ENCODE data around the gene IQSEC1. TPM values are rescaled to one million over a fixed set of nuclear protein-coding genes. Genes with fewer than 3 reads are reported as not detected.

The IQSEC1 gene
- total RNA-seq, 1 experiment from 2014 or later, result 4.9 TPM

DNA sequence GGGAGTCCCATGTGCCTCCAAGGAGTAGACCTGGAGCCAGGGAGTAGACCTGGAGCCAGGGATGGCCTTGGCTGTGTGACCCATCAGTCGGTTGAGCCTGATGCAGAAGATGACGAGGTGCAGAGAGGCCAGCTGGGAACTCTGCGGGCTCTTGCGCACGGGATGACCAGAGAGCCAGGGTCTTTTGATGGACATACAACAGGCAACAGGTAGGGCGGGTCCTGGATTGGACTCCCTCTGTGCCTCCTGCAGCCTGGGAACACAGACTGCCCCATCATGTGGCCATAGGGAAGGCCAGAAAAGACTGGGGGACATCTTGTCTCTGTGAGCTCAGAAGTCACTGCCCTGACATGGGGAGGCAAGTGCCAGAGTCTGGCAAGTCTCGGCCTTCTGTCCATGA lies 164.4 kb downstream of the IQSEC1 start:
- Histone ChIP-seq H3K4me3 (no peak overlapping the region), H3K27me3 (no peaks in the 10 kb centered on the region), H3K36me3 (no peaks in the 10 kb centered on the region), H3K9me3 (no peaks in the 10 kb centered on the region)
- no peak for DNase-seq

DNA sequence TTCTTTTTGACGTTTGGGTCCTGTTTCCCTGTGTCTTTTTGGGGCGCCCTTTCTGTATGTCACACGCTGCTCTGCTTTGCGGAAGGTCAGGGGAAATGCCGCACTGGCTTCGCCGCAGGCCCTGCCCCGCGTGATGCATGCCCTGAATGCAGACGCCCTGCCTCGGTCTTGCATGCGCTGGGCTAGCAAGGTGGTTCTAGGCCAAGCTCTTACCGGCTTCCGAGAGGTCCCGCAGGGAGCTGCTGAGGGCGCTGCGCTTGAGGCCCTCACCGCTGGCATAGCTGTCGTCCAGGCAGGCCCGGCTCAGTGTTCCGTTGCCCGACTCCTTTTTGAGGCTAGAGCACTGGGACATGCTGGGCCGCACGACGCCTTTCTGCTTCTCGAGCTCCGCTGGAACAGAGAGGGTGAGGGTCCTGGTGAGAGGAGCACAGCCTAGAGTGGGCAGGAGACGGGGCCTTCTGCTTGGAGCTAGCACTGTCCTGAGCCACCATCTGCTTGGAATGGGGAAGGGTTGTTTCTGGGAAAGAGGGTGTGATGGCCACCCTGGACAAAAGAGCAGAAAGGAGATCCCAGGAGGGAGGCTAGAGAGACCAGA lies 165.0 kb downstream of the IQSEC1 start:
- Histone ChIP-seq H3K27me3 (no peaks in the 10 kb centered on the region), H3K36me3 (no peaks in the 10 kb centered on the region), H3K9me3 (no peaks in the 10 kb centered on the region), H3K4me3 (no peak overlapping the region)
- DNase-seq, result no peak

DNA sequence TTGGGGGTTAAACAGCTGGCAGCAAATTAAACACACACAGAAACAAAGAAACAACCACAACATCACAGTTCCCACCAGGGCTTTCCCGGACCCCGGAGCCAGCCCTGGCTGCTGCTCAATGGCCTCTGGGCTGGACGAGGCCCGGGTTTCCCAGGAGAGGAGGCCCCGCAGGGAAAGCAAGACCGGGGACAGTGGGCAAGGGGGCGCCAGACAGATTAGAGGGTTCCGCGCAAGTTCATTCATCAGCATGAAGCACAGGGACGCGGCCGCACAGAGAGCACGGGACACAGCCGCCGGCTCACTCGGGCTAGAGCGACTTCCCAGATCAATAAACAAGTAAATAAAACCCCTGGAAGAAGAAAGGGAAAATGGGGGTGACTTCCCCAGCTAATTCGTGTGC lies 165.5 kb downstream of the IQSEC1 start:
- H3K36me3 ChIP-seq, result no peaks in the 10 kb centered on the region
- no peaks in the 10 kb centered on the region for H3K9me3 ChIP-seq
- H3K27me3 ChIP-seq, result no peaks in the 10 kb centered on the region
- H3K4me3 ChIP-seq, result no peak overlapping the region
- DNase-seq, result no peak

DNA sequence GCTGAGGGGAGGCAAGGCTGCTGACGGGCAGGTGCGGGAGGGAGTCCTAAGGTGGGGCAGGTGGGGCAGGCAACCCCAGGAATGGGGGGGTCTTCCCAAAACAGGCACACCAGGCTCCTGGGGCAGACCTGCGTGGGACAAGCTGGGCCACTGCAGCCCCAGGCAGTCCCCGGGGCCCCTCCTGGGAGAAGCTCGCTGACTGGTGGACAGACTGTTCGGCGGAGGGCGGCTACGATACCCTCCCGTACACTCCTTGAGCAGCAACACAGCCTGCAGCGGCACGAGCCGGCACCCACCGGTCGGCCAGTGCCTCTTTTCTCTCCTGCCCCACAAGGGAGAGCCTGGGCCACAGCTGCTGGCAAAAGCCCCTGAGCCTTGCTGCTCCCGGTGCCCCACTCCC lies 165.9 kb downstream of the IQSEC1 start:
- DNase-seq, result no peak
- H3K36me3 ChIP-seq, result no peaks in the 10 kb centered on the region
- no peaks in the 10 kb centered on the region for H3K9me3 ChIP-seq
- H3K4me3 ChIP-seq, result no peak overlapping the region
- no peaks in the 10 kb centered on the region for H3K27me3 ChIP-seq

DNA sequence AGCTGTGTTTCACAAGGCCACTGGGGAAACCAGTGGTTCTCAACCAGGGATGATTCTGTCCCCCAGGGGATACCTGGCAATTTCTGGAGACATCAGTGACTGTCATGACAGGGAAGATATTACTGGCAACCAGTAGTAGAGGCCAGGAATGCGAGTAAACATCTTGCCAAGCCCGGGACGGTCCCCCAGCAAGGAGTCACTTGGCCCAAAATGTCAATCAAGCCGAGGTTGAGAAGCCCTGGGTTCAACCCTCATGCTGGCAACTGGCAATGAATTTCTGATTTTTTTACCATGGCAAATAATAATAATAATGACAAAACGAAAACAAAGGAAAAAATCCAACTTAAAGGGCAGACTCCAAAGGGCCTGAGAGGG lies 166.3 kb downstream of the IQSEC1 start:
- Histone ChIP-seq H3K27me3 (no peaks in the 10 kb centered on the region), H3K9me3 (no peaks in the 10 kb centered on the region), H3K36me3 (no peaks in the 10 kb centered on the region), H3K4me3 (no peak overlapping the region)
- DNase-seq, result no peak

DNA sequence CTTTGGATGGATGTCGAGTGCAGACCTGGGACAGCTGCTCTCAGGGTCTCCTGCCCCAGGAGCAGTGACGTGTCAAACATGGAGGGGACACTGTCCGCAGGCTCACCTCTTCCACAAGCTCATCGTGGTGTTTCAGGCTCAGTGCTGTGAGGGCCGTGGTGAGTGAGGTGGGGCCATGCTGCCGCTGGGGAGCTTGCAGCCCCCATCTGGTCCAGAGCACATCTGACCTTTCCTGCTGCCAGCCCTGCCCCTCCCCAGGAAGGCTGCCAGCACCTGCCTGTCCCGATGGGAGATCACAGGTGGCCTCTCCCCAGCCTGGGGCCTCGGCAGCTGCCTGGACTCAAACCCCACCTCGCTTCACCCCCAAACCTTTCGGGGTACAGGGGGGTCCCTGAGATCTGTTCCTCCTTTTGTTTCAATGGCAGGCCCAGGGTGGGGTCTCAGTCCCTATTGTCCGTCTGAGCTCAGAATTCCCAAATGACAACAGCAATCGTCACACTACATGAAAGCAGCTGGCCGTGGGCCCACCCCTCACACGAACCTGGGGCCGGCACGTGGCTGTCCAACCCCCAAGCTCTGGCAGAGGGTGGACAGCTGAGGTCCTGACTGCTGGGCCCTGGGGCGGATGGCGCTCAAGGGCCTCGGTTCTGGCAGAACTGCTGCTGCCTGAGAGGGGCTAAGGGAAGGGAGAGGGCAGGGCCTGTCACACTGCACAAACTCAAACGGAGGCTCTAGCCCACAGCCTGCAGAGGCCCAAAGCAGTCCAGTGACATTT lies 166.9 kb downstream of the IQSEC1 start:
- Histone ChIP-seq H3K27me3 (no peaks in the 10 kb centered on the region), H3K36me3 (no peaks in the 10 kb centered on the region), H3K4me3 (no peak overlapping the region), H3K9me3 (no peaks in the 10 kb centered on the region)
- no peak for DNase-seq

DNA sequence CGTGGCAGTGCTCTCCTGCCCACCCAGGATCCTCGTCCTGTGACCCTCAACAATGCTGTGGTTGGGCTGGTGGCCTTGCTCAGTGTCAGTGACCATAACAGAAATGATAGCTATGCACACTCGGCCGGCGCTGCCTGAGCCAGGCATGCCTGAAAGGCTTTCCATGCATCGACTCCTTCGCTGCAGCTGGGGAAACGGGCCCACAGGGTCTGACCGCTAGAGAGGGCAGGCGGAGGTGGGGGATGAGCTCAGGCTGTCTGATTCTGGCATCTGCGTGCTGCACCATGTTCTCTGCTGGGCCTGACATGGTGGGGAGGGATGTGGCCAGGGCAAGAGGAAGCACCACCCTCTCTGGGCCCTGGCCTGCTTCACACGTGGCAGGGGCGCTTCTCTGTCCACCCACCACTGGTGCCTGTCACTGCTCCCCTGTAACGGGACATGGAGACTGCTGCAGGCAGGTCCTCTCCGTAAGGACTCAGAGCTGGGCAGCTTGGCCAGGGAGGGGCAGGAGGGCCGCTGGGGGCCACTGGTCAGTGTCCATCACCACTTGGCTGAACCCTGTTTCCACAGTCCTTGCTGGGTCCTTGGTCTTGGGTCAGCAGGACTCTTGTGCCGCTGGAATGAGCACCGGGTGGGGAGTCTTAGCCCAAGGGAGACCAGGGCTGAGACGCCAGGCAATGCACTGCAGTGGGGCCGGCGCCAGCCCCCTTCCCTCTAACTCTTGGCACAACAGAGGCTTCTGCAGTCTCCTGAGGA lies 167.7 kb downstream of the IQSEC1 start:
- Histone ChIP-seq H3K4me3 (no peak overlapping the region), H3K9me3 (no peaks in the 10 kb centered on the region), H3K27me3 (no peaks in the 10 kb centered on the region), H3K36me3 (no peaks in the 10 kb centered on the region)
- DNase-seq, result no peak

DNA sequence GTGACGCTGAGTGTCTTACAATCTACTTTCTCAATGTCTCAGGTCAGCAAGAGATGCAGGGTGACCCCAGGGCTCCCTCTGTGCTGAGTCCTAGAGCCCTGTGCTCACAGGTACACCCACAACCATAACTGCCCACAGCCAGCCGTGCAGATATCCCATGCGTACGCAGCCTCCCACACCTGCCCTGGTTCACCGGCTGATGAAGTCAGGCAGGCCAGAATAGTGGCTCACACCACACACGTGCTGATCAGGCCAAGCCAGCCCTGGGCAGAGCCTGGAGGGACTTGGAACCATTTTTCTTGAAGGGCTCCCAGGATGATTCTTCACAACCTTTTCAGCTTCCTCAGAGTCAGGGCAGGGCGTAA lies 168.3 kb downstream of the IQSEC1 start:
- H3K36me3 ChIP-seq, result no peaks in the 10 kb centered on the region

DNA sequence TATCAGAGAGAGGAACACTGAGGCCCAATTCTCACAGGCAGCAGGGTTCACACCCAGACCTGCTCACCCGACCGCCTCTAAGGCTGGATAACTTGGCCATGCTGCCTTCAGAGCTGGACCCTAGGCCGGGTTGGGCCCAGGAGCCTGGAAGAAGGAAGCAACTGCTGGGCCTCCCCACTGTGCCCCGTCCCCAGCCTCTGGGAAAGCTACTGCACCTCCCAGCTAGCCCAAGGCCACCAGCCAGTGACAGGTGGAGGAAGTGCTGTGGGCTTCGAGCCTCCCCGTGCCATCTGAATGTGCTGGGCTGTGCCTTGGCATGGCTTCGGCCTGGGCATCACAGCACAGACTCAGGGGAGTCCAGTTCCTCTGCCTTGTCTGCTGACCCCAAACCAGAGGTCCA lies 169.3 kb downstream of the IQSEC1 start:
- no peaks in the 10 kb centered on the region for H3K9me3 ChIP-seq
- no peak overlapping the region for H3K4me3 ChIP-seq
- H3K27me3 ChIP-seq, result no peaks in the 10 kb centered on the region
- H3K36me3 ChIP-seq, result no peaks in the 10 kb centered on the region
- no peak for DNase-seq

More for the DNA sequence above, 168.3 kb downstream of the IQSEC1 start:
- Histone ChIP-seq H3K27me3 (no peaks in the 10 kb centered on the region), H3K9me3 (no peaks in the 10 kb centered on the region), H3K4me3 (no peak overlapping the region)
- DNase-seq, result no peak

DNA sequence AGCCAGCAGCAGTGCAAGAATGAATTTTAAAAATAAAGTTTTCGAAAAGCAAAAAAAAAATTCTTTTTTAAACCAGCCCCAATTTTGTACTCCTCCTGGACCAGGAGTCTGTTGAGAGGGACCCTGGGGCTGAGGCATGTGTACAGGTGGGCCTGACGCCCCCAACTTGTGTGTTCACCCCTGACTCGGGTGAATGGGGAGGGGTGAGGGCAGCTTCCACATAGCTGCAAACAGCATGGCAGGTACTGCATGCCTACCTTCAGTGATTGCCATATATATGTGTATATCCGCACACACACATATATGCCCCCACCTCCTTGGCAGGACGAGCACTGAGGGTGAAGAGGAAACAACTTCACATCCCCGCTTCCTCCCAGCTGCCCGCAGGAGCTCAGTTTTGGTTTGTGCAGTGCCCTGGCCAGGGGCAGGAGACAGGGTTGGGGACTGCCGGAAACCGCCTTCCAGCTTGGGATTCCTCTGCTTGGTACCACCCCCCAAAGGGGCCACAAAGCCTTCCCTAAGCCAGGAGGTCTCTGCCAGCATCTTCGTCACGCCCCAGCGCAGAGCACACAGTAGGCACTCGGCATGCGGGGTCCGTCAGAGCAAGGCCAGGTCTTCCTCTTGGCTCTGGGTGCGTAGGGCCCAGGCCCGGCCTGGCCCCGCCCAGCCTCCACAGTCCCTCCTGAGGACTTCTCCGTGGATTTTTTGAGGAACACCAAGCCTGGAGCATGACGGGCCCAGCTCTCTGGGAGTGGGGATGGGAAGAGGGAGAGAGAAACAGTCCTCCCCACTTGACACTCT lies 170.0 kb downstream of the IQSEC1 start:
- DNase-seq, result no peak
- H3K36me3 ChIP-seq, result no peaks in the 10 kb centered on the region
- no peaks in the 10 kb centered on the region for H3K9me3 ChIP-seq
- no peaks in the 10 kb centered on the region for H3K27me3 ChIP-seq
- H3K4me3 ChIP-seq, result no peak overlapping the region

DNA sequence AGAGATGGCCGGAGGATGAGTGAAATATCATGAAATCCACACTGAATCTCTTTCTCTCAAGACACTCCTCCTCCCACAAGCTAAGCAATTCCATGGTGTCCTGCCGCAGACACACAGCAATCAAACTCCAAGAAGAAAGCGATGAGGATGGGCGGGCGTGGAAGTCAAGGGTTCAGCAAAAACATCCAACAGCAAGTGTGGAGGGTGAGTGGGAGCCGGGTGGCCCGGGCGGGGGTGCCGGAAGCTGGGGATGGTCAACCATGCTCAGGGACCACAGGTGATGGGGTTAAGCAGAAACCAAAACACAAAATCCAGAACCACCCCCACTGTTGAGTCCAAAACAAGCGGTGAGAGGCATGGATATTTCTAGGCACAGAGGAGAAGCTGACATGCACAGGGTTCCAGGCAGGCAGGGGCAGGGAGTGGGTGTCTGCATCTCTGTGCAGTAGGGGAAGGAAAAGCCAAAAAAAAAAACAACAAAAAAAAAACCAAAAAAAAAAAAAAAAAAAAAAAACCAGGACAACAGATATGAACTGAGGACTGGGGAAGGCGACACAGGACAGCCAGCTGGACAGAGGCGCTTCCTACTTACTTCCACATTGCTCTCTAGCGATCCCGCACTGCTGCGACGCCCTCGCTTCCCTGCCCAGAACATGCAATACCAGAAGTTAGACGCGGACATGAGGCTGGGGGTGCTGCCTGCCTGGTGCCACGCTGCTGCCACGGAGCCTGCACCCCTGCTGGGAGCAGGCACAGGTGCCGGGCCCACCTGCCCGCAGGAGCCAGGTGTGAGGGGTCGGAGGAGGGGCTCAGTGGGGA lies 170.8 kb downstream of the IQSEC1 start:
- H3K27me3 ChIP-seq, result no peaks in the 10 kb centered on the region
- H3K9me3 ChIP-seq, result no peaks in the 10 kb centered on the region
- no peak overlapping the region for H3K4me3 ChIP-seq
- H3K36me3 ChIP-seq, result no peaks in the 10 kb centered on the region
- DNase-seq, result no peak

DNA sequence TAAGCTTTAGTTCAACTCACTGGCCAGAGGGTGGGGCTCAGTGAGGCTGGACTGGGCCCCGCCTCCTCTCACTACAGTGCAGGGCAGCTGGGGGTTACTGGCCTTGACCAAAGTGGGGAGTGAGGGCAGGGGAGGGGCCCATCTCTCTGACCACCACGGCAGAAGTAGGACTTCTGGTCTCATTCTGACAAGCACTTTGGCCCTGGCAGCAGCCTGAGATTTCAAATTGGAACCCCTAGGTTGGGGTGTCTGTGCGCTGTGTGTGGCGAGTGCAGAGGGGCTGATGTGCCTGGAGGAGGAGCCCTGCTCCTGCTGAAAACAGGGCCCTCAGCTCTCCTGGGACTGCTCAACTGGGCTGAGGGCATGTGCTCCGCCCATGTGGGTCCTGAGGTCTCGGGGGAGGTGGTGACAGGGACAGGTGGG lies 171.6 kb downstream of the IQSEC1 start:
- Histone ChIP-seq H3K27me3 (no peaks in the 10 kb centered on the region), H3K4me3 (no peak overlapping the region), H3K36me3 (no peaks in the 10 kb centered on the region), H3K9me3 (no peaks in the 10 kb centered on the region)
- DNase-seq, result no peak

DNA sequence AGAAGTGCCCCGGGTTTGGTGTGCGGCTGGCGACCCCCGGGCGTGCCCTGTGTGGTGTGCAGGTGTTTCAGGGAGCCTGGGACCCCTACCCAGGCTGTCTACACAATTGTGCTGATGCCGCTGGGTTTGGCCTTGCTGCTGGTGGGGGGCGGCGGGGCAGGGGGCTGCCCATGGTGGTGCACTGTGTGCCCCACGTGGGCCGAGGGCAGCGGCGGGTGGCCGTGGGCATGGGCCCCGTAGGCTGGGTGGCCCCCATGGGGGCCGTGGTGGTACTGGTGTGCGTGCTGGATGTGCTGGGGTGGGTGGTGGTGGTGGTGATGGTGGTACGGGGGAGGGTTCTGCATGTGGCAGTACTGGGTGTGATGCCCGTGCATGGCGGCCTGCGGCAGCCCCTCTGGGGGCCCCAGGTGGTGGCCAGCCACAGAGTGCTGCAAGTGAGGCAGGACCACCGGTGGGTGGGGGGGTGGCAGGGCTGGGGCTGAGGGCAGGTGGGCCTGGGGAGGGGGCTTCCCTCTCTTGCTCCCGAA lies 172.3 kb downstream of the IQSEC1 start:
- DNase-seq, result no peak
- H3K36me3 ChIP-seq, result no peaks in the 10 kb centered on the region
- H3K4me3 ChIP-seq, result no peak overlapping the region
- no peaks in the 10 kb centered on the region for H3K9me3 ChIP-seq
- H3K27me3 ChIP-seq, result no peaks in the 10 kb centered on the region

DNA sequence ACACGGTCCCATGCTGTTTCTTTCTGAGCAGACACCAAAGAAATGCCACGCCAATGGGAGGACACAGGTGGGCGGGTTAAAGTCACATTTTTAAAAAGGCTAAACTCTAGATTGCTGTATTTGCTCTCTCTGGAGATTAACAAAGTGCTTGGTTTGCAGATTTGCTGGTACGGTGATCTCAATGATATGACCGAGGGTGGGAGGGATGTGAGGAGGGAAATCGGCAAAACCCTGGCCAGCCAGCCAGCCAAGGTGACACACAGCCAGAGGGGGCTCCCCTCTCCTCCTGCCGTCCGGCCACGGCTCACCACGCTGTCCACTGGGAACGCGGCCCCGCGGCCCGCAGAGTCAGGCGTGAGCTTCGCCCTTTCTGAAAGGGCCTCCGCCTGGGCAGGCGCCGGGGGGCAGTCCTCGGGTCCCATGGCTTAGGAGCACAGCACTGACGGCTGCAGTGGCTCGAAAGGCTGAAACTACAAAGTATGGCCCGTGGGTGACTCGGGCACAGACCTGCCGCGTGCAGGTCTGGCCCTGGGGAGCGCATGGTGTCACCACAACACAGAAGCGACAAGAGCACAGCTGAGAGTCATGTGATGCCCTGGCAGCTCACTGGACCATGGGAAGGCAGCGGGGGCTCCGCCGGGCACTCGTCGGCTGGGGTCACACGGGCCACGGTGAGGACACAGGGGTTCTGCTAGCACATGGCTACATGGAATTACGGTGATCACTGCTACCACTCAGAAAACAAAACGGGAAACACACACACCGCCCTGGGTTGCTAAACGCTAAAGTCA lies 174.1 kb downstream of the IQSEC1 start:
- no peak for DNase-seq
- Histone ChIP-seq H3K36me3 (no peaks in the 10 kb centered on the region), H3K27me3 (no peaks in the 10 kb centered on the region), H3K9me3 (no peaks in the 10 kb centered on the region), H3K4me3 (no peak overlapping the region)

DNA sequence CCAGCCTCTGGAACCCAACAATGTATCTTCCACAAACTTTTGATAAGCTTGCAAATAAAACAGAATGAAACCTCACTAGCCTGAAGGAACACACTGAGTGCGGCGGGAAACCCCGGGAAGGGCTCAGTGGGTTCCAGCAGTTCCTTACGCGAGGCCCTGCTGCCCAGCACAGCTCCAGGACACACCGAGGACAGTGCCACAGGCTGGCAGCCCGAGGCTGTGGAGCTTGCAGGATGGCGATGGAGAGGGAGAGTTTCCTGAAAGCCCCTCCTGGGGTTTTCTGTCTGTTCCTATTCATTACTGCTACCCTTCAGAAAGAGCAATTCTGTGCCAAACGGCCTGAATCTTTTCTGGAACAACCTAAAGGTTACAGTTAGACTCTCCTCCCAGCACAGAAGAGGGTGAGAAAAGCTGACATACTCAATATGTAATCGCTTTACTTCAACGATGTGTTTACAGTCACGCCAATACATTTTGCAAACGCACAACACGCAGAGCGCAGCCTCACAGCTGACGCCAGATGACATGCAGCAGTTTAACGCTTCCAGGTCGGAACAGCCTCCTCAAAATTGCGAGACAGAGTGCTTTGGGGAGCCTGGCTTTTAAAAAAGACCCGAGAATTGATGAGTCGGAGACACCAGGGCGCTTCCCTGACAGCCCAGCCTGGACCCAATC lies 174.8 kb downstream of the IQSEC1 start:
- H3K36me3 ChIP-seq, result no peaks in the 10 kb centered on the region
- no peaks in the 10 kb centered on the region for H3K9me3 ChIP-seq
- H3K4me3 ChIP-seq, result no peak overlapping the region
- H3K27me3 ChIP-seq, result no peaks in the 10 kb centered on the region
- DNase-seq, result no peak
